Type B pancreatic cell (in vitro differentiated cells): Measurements from ENCODE around the gene SHISA2. TPM values are rescaled to one million over a fixed set of nuclear protein-coding genes. Genes with fewer than 3 reads are reported as not detected.

Experiments used
- DNase-seq: peaks from one replicate; pipeline ENCODE4 v3.0.0; 2021; ENCODE audit warnings: mixed read lengths; ENCODE audit not compliant: unreplicated experiment; ENCODE audit errors: extremely low spot score
- H3K27ac Mint-ChIP-seq: 2 replicates; pipeline ENCODE4 v1.8.0; 2021; ENCODE audit warnings: mild to moderate bottlenecking, mixed read lengths
- H3K27me3 Mint-ChIP-seq: 2 replicates; pipeline ENCODE4 v1.8.0; 2021; ENCODE audit warnings: mixed read lengths
- H3K36me3 Mint-ChIP-seq: 2 replicates; pipeline ENCODE4 v1.8.0; 2021; ENCODE audit warnings: mixed read lengths
- H3K4me1 Mint-ChIP-seq: one replicate; pipeline ENCODE4 v1.8.0; 2021; ENCODE audit warnings: mixed read lengths; ENCODE audit not compliant: unreplicated experiment
- H3K4me3 Mint-ChIP-seq: 2 replicates; pipeline ENCODE4 v1.8.0; 2021; ENCODE audit warnings: mild to moderate bottlenecking, mixed read lengths
- H3K9me3 Mint-ChIP-seq: 2 replicates; pipeline ENCODE4 v1.8.0; 2021; ENCODE audit warnings: mixed read lengths
- CTCF ChIP-seq: fragments of 200-600 bp; sonication (generic); conservative IDR thresholded peaks from 2 replicates; pipeline ENCODE4 v1.5.0; 2021; ENCODE audit warnings: antibody characterized with exemption, mild to moderate bottlenecking
- total RNA-seq: library from RNA; stranded (reverse); gene quantifications from 2 replicates; pipeline ENCODE4 v1.2.1, GENCODE V29; 2021; ENCODE audit warnings: low replicate concordance

The SHISA2 gene
- total RNA-seq, 1 donor from 2014 or later: 25.7 TPM

- peak overlapping the region; percentile 53 for H3K4me3 Mint-ChIP-seq
- H3K9me3 Mint-ChIP-seq: no peaks in the 10 kb centered on the region
- TF ChIP-seq CTCF: no peak
- H3K4me1 Mint-ChIP-seq: peaks cover 69% of the 10 kb centered on the region
- DNase-seq: no peak
- H3K36me3 Mint-ChIP-seq: no peaks in the 10 kb centered on the region
- peak overlapping the region; percentile 3 for H3K27ac Mint-ChIP-seq
- peaks cover 9% of the 10 kb centered on the region for H3K27me3 Mint-ChIP-seq
Measured at GRCh38 chr13:26025196-26025595, 26.6 kb downstream of the SHISA2 start.

DNA sequence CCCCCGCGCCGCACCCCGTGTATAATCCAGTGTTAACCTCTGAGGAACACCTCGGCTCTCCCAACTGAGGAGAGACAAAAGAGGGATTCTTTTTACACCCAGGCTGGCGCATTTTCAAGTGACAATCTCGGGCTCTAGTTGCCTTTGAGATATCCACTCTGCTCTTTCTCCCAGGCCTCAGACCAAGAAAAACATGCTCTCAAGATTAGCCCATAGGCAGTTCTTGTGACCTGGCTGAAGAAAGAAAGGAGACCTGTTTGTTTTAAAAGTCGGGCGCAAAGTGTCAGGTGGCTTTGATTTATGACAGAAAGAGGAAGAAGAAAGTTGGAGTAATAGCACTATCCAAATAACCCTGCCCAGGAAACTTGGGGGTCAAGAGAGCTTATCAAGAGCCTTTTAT is 27.3 kb downstream of the SHISA2 start:
- Mint-ChIP-seq H3K27ac (peak overlapping the region; percentile 13), H3K36me3 (no peaks in the 10 kb centered on the region), H3K4me3 (no peak overlapping the region), H3K27me3 (peaks cover 6% of the 10 kb centered on the region), H3K9me3 (no peaks in the 10 kb centered on the region), H3K4me1 (peaks cover 72% of the 10 kb centered on the region)
- TF ChIP-seq CTCF: no peak
- DNase-seq: no peak

DNA sequence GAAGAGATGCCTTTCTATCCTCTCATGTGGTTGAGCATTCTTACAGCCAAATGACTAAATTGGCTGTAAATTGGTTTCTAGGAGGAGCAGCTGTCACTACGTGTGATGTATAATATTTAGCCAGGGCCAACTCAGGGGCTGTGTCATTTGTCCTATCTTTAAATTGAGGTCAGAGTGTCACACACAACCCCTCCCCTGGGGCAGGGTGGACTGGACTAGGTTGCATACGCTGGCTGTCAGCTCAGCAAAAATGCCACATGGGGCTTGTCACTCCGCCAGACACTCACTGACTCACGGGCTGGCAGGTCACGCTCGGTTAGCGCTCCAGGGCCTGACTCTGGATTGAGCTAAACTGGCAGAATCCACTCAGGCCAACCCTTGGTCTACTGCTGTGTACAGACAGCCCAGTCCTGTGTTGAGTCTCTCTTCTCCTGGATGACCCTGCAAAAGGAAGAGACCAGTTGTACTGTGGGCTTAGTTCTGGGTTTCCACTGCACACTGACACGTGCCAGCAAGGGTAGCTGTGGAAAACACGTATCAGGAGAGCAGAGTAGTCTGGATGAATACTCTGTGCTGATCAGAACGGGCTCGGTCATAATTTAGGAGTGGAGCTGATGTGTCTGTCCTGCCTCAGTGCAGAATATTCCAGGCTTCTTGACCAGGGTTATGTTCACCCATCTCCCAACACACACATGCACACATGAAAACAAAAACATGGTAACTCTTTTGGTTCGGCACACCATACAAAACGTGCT is 29.1 kb downstream of the SHISA2 start:
- H3K4me1 Mint-ChIP-seq: peaks cover 80% of the 10 kb centered on the region
- peak overlapping the region; percentile 76 for H3K27ac Mint-ChIP-seq
- H3K4me3 Mint-ChIP-seq: peak overlapping the region; percentile 27
- DNase-seq: no peak
- no peak for TF ChIP-seq CTCF
- no peaks in the 10 kb centered on the region for H3K36me3 Mint-ChIP-seq
- no peaks in the 10 kb centered on the region for H3K9me3 Mint-ChIP-seq
- peaks cover 3% of the 10 kb centered on the region for H3K27me3 Mint-ChIP-seq

GRCh38 chr13:26021956-26022355 is 29.9 kb downstream of the SHISA2 start:
- Mint-ChIP-seq H3K36me3 (no peaks in the 10 kb centered on the region), H3K27me3 (peaks cover 3% of the 10 kb centered on the region), H3K9me3 (no peaks in the 10 kb centered on the region), H3K4me3 (peak overlapping the region; percentile 33), H3K27ac (peak overlapping the region; percentile 76), H3K4me1 (peaks cover 81% of the 10 kb centered on the region)
- no peak for TF ChIP-seq CTCF
- no peak for DNase-seq

DNA sequence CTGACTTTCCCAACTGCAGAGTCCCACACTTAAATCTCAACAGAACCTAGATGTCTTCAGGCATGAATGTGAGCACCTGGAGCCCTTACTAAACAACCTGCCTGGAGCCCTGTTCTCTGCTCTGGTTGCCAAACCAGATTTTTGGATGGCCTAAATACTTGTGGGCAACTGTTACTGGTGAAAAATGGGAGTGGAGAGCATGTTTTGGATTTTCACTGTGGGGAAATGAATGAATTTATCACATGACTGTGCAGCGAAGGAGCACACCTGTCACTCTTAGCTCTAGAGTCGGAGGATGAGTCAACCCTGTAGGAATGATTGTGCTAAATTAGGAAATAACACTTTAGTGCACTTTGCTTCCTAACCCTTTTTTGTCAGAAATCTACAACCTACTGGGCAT is 30.3 kb downstream of the SHISA2 start:
- Mint-ChIP-seq H3K36me3 (no peaks in the 10 kb centered on the region), H3K9me3 (no peaks in the 10 kb centered on the region), H3K4me1 (peaks cover 77% of the 10 kb centered on the region), H3K4me3 (peak overlapping the region; percentile 33), H3K27ac (peak overlapping the region; percentile 76), H3K27me3 (peaks cover 3% of the 10 kb centered on the region)
- TF ChIP-seq CTCF: no peak
- DNase-seq: no peak
